ENCODE data around the gene MIA3. TPM values are rescaled to one million over a fixed set of nuclear protein-coding genes. Genes with fewer than 3 reads are reported as not detected.

The MIA3 gene
- total and polyA plus RNA-seq, 2 experiments from 2014 or later: 32.7 to 40.0 TPM

DNA sequence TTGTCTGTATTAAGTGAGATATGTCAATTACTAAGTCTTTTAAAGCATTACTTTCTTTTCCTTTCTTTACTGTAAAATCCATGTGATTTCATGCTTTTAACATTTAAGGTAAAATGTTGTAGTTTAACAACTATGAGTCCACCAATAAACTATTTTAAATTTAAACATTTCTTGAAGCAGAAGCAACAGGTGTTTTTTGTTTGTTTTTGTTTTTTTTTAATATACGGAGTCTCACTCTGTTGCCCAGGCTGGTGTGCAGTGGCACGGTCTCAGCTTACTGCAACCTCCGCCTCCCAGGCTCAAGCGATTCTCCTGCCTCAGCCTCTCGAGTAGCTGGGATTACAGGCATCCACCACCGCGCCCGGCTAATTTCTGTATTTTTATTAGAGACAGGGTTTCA is 78.8 kb downstream of the MIA3 start (continued):
- TF ChIP-seq, protein P1, sequence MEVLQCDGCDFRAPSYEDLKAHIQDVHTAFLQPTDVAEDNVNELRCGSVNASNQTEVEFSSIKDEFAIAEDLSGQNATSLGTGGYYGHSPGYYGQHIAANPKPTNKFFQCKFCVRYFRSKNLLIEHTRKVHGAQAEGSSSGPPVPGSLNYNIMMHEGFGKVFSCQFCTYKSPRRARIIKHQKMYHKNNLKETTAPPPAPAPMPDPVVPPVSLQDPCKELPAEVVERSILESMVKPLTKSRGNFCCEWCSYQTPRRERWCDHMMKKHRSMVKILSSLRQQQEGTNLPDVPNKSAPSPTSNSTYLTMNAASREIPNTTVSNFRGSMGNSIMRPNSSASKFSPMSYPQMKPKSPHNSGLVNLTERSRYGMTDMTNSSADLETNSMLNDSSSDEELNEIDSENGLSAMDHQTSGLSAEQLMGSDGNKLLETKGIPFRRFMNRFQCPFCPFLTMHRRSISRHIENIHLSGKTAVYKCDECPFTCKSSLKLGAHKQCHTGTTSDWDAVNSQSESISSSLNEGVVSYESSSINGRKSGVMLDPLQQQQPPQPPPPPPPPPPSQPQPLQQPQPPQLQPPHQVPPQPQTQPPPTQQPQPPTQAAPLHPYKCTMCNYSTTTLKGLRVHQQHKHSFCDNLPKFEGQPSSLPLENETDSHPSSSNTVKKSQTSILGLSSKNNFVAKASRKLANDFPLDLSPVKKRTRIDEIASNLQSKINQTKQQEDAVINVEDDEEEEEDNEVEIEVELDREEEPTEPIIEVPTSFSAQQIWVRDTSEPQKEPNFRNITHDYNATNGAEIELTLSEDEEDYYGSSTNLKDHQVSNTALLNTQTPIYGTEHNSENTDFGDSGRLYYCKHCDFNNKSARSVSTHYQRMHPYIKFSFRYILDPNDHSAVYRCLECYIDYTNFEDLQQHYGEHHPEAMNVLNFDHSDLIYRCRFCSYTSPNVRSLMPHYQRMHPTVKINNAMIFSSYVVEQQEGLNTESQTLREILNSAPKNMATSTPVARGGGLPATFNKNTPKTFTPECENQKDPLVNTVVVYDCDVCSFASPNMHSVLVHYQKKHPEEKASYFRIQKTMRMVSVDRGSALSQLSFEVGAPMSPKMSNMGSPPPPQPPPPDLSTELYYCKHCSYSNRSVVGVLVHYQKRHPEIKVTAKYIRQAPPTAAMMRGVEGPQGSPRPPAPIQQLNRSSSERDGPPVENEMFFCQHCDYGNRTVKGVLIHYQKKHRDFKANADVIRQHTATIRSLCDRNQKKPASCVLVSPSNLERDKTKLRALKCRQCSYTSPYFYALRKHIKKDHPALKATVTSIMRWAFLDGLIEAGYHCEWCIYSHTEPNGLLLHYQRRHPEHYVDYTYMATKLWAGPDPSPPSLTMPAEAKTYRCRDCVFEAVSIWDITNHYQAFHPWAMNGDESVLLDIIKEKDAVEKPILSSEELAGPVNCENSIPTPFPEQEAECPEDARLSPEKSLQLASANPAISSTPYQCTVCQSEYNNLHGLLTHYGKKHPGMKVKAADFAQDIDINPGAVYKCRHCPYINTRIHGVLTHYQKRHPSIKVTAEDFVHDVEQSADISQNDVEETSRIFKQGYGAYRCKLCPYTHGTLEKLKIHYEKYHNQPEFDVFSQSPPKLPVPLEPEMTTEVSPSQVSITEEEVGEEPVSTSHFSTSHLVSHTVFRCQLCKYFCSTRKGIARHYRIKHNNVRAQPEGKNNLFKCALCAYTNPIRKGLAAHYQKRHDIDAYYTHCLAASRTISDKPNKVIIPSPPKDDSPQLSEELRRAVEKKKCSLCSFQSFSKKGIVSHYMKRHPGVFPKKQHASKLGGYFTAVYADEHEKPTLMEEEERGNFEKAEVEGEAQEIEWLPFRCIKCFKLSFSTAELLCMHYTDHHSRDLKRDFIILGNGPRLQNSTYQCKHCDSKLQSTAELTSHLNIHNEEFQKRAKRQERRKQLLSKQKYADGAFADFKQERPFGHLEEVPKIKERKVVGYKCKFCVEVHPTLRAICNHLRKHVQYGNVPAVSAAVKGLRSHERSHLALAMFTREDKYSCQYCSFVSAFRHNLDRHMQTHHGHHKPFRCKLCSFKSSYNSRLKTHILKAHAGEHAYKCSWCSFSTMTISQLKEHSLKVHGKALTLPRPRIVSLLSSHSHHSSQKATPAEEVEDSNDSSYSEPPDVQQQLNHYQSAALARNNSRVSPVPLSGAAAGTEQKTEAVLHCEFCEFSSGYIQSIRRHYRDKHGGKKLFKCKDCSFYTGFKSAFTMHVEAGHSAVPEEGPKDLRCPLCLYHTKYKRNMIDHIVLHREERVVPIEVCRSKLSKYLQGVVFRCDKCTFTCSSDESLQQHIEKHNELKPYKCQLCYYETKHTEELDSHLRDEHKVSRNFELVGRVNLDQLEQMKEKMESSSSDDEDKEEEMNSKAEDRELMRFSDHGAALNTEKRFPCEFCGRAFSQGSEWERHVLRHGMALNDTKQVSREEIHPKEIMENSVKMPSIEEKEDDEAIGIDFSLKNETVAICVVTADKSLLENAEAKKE (CRISPR knock-in tag; IDR thresholded peaks at IDR 0.05): no peak
- TF ChIP-seq EZH2phosphoT487 (IDR thresholded peaks at IDR 0.05; ENCODE audit: unreplicated experiment) (no peak), ZNF331 (CRISPR knock-in tag; IDR thresholded peaks at IDR 0.05; ENCODE audit: low read depth) (no peak), JUNB (IDR thresholded peaks at IDR 0.05; ENCODE audit: unreplicated experiment) (no peak), NANOG (IDR thresholded peaks at IDR 0.05; ENCODE audit: borderline replicate concordance) (no peak)
- TF ChIP-seq, protein P2, sequence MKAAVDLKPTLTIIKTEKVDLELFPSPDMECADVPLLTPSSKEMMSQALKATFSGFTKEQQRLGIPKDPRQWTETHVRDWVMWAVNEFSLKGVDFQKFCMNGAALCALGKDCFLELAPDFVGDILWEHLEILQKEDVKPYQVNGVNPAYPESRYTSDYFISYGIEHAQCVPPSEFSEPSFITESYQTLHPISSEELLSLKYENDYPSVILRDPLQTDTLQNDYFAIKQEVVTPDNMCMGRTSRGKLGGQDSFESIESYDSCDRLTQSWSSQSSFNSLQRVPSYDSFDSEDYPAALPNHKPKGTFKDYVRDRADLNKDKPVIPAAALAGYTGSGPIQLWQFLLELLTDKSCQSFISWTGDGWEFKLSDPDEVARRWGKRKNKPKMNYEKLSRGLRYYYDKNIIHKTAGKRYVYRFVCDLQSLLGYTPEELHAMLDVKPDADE (IDR thresholded peaks at IDR 0.05): no peak

DNA sequence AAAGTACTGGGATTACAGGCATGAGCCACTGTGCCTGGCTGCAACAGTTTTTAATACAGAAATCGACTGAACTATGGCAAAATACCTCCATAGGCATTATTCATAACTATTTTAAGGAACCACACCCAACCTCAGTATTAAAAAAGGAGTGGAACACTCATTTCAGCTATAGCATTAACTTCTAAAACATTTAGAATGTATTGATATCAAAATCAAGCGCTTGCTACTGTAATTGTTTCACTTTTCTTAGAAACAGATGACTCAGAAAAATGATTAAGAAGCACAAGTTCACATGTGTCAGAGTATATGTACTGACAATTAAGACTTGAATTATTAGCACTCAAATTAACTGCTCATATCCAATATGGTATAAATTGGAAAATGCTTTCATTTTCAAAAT is 79.3 kb downstream of the MIA3 start:
- H3F3A ChIP-seq (replicated peaks; ENCODE audit: low read depth): no peaks in the 10 kb centered on the region
- Mint-ChIP-seq H3K27me3 (ENCODE audit: insufficient read depth, low read depth, poor library complexity) (no peaks in the 10 kb centered on the region), H3K4me1 (no peaks in the 10 kb centered on the region), H3K9me3 (peaks cover 3% of the 10 kb centered on the region; the same call in 1 of the 3 replicates), H3K4me3 (no peak overlapping the region), H3K36me3 (ENCODE audit: low read depth) (peaks cover 31% of the 10 kb centered on the region), H3K27ac (no peak overlapping the region)
- no peaks in the 10 kb centered on the region; the same call in none of the 2 replicates for H4K20me1 ChIP-seq (replicated peaks; ENCODE audit: insufficient read depth)
- no peak overlapping the region for H3K4me2 ChIP-seq
- DNase-seq (ENCODE audit: low spot score) (no peak), ATAC-seq (no peak)
- no peak overlapping the region for H3K27ac ChIP-seq (ENCODE audit: low read depth)
- no peak overlapping the region for H3K4me3 ChIP-seq
- H3K36me3 ChIP-seq (ENCODE audit: insufficient read depth): peaks cover 4% of the 10 kb centered on the region; the same call in 1 of the 2 replicates
- H3K9me2 ChIP-seq (ENCODE audit: insufficient read depth): no peaks in the 10 kb centered on the region
- H2AFZ ChIP-seq: no peak overlapping the region
- H3K27me3 ChIP-seq (ENCODE audit: insufficient read depth): no peaks in the 10 kb centered on the region
- H3K79me2 ChIP-seq (replicated peaks; ENCODE audit: insufficient read depth): peaks cover 28% of the 10 kb centered on the region
- H3K4me1 ChIP-seq (ENCODE audit: insufficient read depth): no peaks in the 10 kb centered on the region
- no peak for TF ChIP-seq ZNF114 (CRISPR knock-in tag; IDR thresholded peaks at IDR 0.05)
- TF ChIP-seq, protein P2 (IDR thresholded peaks at IDR 0.05): no peak
- no peak for TF ChIP-seq POLR2AphosphoS5 (IDR thresholded peaks at IDR 0.05; ENCODE audit: low read depth)
- TF ChIP-seq NANOG (IDR thresholded peaks at IDR 0.05; ENCODE audit: borderline replicate concordance): no peak
- no peak for TF ChIP-seq EZH2phosphoT487 (IDR thresholded peaks at IDR 0.05; ENCODE audit: unreplicated experiment)
- no peak for TF ChIP-seq ZNF331 (CRISPR knock-in tag; IDR thresholded peaks at IDR 0.05; ENCODE audit: low read depth)
- no peak for TF ChIP-seq EZH2 (IDR thresholded peaks at IDR 0.05; ENCODE audit: low read depth, unreplicated experiment)
- no peak for TF ChIP-seq STAT1 (IDR thresholded peaks at IDR 0.05; ENCODE audit: unreplicated experiment)
- TF ChIP-seq, protein P3, sequence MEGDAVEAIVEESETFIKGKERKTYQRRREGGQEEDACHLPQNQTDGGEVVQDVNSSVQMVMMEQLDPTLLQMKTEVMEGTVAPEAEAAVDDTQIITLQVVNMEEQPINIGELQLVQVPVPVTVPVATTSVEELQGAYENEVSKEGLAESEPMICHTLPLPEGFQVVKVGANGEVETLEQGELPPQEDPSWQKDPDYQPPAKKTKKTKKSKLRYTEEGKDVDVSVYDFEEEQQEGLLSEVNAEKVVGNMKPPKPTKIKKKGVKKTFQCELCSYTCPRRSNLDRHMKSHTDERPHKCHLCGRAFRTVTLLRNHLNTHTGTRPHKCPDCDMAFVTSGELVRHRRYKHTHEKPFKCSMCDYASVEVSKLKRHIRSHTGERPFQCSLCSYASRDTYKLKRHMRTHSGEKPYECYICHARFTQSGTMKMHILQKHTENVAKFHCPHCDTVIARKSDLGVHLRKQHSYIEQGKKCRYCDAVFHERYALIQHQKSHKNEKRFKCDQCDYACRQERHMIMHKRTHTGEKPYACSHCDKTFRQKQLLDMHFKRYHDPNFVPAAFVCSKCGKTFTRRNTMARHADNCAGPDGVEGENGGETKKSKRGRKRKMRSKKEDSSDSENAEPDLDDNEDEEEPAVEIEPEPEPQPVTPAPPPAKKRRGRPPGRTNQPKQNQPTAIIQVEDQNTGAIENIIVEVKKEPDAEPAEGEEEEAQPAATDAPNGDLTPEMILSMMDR (conservative IDR thresholded peaks at IDR 0.05; ENCODE audit: low read depth in 2 of 2): no peak
